Measurements from ENCODE around the gene RANGRF. TPM values are rescaled to one million over a fixed set of nuclear protein-coding genes. Genes with fewer than 3 reads are reported as not detected.

RANGRF gene
- total and polyA plus RNA-seq, 9 of the 15 experiments (the other 6 are each of a cell fraction or from before 2014, with no cell fraction given) = 7.6 to 60.0 (median 16.0) TPM

DNA sequence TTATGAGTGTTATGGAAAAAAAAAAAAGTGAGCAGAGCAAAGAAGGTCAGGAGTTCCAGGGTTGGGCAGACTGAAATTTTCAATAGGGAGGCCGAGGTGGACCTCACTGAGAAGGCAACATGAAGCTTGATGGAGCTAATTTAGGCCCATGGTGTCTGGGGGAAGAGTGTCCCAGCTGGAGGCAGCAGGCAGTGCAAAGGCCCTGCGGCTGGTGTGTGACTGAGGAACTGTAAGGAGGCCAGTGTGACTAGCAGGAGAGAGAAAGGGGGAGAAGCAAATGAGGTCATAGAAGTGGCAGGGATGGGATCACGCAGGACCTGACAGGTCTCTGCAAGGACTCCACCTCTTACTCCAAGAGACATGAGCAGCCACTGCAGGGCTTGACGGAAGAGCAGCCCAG is 31.8 kb downstream of the RANGRF start (continued):
- TF ChIP-seq ZBTB43 (CRISPR knock-in tag; IDR thresholded peaks at IDR 0.05) (no peak), ZNF140 (CRISPR knock-in tag; IDR thresholded peaks at IDR 0.05) (no peak), NR4A1 (CRISPR knock-in tag; IDR thresholded peaks at IDR 0.05) (no peak), NR4A1 (tag; IDR thresholded peaks at IDR 0.05) (no peak), TCF7L2 (IDR thresholded peaks at IDR 0.05; ENCODE audit: low read depth, low read length) (no peak), E2F1 (CRISPR knock-in tag; IDR thresholded peaks at IDR 0.05) (no peak), TGIF2 (CRISPR knock-in tag; IDR thresholded peaks at IDR 0.05) (no peak)
- TF ChIP-seq, protein P1, sequence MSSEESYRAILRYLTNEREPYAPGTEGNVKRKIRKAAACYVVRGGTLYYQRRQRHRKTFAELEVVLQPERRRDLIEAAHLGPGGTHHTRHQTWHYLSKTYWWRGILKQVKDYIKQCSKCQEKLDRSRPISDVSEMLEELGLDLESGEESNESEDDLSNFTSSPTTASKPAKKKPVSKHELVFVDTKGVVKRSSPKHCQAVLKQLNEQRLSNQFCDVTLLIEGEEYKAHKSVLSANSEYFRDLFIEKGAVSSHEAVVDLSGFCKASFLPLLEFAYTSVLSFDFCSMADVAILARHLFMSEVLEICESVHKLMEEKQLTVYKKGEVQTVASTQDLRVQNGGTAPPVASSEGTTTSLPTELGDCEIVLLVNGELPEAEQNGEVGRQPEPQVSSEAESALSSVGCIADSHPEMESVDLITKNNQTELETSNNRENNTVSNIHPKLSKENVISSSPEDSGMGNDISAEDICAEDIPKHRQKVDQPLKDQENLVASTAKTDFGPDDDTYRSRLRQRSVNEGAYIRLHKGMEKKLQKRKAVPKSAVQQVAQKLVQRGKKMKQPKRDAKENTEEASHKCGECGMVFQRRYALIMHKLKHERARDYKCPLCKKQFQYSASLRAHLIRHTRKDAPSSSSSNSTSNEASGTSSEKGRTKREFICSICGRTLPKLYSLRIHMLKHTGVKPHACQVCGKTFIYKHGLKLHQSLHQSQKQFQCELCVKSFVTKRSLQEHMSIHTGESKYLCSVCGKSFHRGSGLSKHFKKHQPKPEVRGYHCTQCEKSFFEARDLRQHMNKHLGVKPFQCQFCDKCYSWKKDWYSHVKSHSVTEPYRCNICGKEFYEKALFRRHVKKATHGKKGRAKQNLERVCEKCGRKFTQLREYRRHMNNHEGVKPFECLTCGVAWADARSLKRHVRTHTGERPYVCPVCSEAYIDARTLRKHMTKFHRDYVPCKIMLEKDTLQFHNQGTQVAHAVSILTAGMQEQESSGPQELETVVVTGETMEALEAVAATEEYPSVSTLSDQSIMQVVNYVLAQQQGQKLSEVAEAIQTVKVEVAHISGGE (CRISPR knock-in tag; IDR thresholded peaks at IDR 0.05) = no peak

Measured in K562 (cell line).